DOHH2 (cell line): ENCODE data around the gene LRRC32.

Experiments
- H3F3A ChIP-seq: fragments of 200-600 bp; sonication (generic), shearing (Covaris generic); 2 replicates; pipeline ENCODE4 v1.6.0; 2016; ENCODE audit warnings: antibody characterized with exemption, mild to moderate bottlenecking; ENCODE audit not compliant: control insufficient read depth, insufficient read depth
- H3K27ac ChIP-seq: fragments of 200-600 bp; sonication (generic); 2 replicates; pipeline ENCODE4 v1.5.1; 2014; ENCODE audit warnings: low read depth, mild to moderate bottlenecking, low read length, moderate library complexity
- H3K27me3 ChIP-seq: fragments of 200-600 bp; sonication (generic); 2 replicates; pipeline ENCODE4 v1.6.1; 2014; ENCODE audit warnings: mild to moderate bottlenecking, low read length, mixed read lengths; ENCODE audit not compliant: control insufficient read depth
- H3K36me3 ChIP-seq: fragments of 200-600 bp; sonication (generic); 2 replicates; pipeline ENCODE4 v1.6.1; 2014; ENCODE audit warnings: mild to moderate bottlenecking, low read length, moderate library complexity, mixed read lengths; ENCODE audit not compliant: control insufficient read depth
- H3K4me1 ChIP-seq: fragments of 200-600 bp; sonication (generic); 2 replicates; pipeline ENCODE4 v1.6.1; 2014; ENCODE audit warnings: mild to moderate bottlenecking, low read length, mixed read lengths; ENCODE audit not compliant: control insufficient read depth
- H3K4me2 ChIP-seq: fragments of 200-600 bp; sonication (generic); 2 replicates; pipeline ENCODE4 v1.6.0; 2014; ENCODE audit warnings: mild to moderate bottlenecking, low read length, moderate library complexity
- H3K4me3 ChIP-seq: fragments of 200-600 bp; sonication (generic); 2 replicates; pipeline ENCODE4 v1.5.1; 2014; ENCODE audit warnings: mild to moderate bottlenecking, low read length, mixed read lengths
- H3K79me2 ChIP-seq: fragments of 200-600 bp; sonication (generic); 2 replicates; pipeline ENCODE4 v1.6.1; 2014; ENCODE audit warnings: mild to moderate bottlenecking, low read length, mixed read lengths; ENCODE audit not compliant: control insufficient read depth
- H3K9me2 ChIP-seq: fragments of 200-600 bp; sonication (generic); replicated peaks from 2 replicates; pipeline ENCODE4 v1.6.1; 2014; ENCODE audit warnings: mild to moderate bottlenecking, low read length, mixed read lengths; ENCODE audit not compliant: control insufficient read depth
- H3K9me3 ChIP-seq: fragments of 200-600 bp; sonication (generic); 2 replicates; pipeline ENCODE4 v1.6.1; 2014; ENCODE audit warnings: antibody characterized with exemption, low read length, mixed read lengths; ENCODE audit not compliant: control insufficient read depth, insufficient read depth
- H4K20me1 ChIP-seq: fragments of 200-600 bp; sonication (generic); 2 replicates; pipeline ENCODE4 v1.6.0; 2014; ENCODE audit warnings: low read depth, mild to moderate bottlenecking, antibody characterized with exemption, low read length, moderate library complexity; ENCODE audit not compliant: control insufficient read depth, insufficient read depth
- EZH2phosphoT487 ChIP-seq: fragments of 200-600 bp; sonication (generic); IDR thresholded peaks from 2 replicates; pipeline ENCODE4 v1.6.1; 2017; ENCODE audit warnings: borderline replicate concordance, mild to moderate bottlenecking, antibody characterized with exemption, low read length, moderate library complexity, mixed read lengths
- TF ChIP-seq, protein P1 (sequence below): fragments of 200-600 bp; sonication (generic); IDR thresholded peaks from one replicate; pipeline ENCODE4 v1.5.1; 2014; ENCODE audit warnings: antibody characterized with exemption, mild to moderate bottlenecking, low read depth, low read length; ENCODE audit not compliant: poor library complexity, severe bottlenecking

LRRC32 gene

DNA sequence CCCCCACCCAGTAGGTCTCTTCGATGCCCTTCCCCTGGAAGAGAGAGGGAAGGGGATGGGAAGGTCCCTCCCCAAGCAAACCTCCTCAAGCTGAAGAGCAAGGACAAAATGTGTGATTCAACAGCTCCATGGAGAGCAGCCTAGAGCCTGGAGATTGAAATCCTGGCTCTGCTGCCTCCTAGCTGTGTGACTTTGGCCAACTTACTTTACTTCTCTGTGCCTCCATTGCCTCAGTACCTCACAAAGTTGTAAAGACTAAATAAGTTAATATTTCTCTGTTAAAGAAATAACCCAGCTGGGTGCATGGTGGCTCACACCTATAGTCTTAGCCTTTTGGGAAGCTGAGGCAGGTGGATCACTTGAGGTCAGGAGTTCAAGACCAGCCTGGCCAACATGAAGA, 21.1 kb upstream of the LRRC32 start:
- H3K9me2 ChIP-seq = no peaks in the 10 kb centered on the region
- no peaks in the 10 kb centered on the region for H3K36me3 ChIP-seq
- peaks cover 2% of the 10 kb centered on the region for H3K4me1 ChIP-seq
- TF ChIP-seq EZH2phosphoT487 = no peak
- TF ChIP-seq, protein P1, sequence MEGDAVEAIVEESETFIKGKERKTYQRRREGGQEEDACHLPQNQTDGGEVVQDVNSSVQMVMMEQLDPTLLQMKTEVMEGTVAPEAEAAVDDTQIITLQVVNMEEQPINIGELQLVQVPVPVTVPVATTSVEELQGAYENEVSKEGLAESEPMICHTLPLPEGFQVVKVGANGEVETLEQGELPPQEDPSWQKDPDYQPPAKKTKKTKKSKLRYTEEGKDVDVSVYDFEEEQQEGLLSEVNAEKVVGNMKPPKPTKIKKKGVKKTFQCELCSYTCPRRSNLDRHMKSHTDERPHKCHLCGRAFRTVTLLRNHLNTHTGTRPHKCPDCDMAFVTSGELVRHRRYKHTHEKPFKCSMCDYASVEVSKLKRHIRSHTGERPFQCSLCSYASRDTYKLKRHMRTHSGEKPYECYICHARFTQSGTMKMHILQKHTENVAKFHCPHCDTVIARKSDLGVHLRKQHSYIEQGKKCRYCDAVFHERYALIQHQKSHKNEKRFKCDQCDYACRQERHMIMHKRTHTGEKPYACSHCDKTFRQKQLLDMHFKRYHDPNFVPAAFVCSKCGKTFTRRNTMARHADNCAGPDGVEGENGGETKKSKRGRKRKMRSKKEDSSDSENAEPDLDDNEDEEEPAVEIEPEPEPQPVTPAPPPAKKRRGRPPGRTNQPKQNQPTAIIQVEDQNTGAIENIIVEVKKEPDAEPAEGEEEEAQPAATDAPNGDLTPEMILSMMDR = no peak
- no peaks in the 10 kb centered on the region for H3F3A ChIP-seq
- H3K4me3 ChIP-seq = no peak overlapping the region
- H3K27ac ChIP-seq = no peak overlapping the region
- no peaks in the 10 kb centered on the region for H3K79me2 ChIP-seq
- no peak overlapping the region for H3K4me2 ChIP-seq
- no peaks in the 10 kb centered on the region for H4K20me1 ChIP-seq
- no peaks in the 10 kb centered on the region for H3K9me3 ChIP-seq
- H3K27me3 ChIP-seq = peaks cover 3% of the 10 kb centered on the region; the same call in 1 of the 2 replicates

DNA sequence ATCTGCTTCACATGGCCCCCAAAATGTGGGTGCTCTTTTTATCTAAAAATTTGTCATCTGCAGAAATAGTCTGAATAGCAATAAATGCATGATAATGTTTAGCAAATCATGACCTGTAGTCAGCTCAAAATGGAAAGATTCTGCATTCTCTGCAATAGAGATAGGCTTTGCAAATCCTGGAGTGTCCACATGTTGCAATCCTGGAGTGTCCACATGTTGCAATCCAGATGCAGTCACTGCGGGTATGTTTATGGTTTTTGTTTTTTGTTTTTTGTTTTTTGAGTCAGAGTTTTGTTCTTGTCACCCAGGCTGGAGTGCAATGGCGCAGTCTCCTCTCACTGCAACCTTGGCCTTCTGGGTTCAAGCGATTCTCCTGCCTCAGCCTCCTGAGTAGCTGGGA, 20.2 kb upstream of the LRRC32 start:
- no peak overlapping the region for H3K27ac ChIP-seq
- no peak for TF ChIP-seq EZH2phosphoT487
- TF ChIP-seq, protein P1 = no peak
- no peaks in the 10 kb centered on the region for H3K9me2 ChIP-seq
- no peak overlapping the region for H3K4me2 ChIP-seq
- H3K4me1 ChIP-seq = peaks cover 12% of the 10 kb centered on the region
- no peaks in the 10 kb centered on the region for H3K79me2 ChIP-seq
- no peaks in the 10 kb centered on the region for H3K9me3 ChIP-seq
- peaks cover 3% of the 10 kb centered on the region; the same call in 1 of the 2 replicates for H3K27me3 ChIP-seq
- H3F3A ChIP-seq = no peaks in the 10 kb centered on the region
- no peaks in the 10 kb centered on the region for H4K20me1 ChIP-seq
- H3K36me3 ChIP-seq = no peaks in the 10 kb centered on the region
- H3K4me3 ChIP-seq = no peak overlapping the region

DNA sequence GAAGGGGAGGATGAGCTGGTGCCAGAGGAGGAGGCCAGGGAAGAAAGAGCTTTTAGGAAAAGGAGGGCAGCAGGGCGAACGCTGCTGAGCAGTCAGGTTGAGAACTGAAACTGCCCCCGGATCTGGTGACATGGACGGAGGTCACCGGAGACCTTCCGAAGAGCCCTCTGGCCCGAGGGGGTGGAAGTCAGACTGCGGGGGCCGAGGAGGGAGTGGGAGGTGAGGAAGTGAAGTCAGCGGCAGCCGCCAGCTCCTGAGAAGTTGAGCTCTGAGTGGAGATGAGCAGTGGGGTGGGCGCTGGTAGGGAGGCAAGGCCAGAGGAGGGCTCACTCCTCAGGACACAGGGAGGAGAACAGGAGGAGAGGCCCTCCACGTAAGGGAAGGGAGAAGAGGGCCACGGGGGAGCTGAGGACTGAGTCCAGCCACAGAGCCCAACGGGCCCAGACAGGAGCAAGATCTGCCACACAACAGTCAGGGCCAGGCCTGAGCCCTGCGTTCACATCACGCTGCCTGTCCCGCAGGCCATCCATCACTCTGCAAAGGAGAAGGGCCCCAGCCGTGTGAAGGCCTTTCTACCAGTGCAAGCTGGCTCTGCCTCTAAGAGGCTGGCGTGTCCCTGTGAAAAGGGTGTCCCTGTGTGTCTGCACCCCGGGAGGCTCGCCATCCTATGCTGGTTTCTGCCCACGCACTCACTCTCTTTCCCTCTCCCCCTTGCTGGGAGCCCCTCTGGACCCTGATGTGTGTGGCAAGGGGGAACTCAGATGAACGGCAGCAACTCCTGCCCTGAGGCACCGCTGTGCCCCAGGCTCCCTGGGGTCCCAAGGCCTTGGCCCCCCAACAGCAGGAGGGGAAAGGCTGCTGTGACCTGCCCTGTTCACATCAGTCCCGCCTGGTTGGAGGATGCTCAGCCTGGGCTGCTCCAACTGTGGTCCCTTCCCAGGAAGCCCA, 19.0 kb upstream of the LRRC32 start:
- H3K4me1 ChIP-seq = peaks cover 12% of the 10 kb centered on the region
- no peaks in the 10 kb centered on the region for H3K9me3 ChIP-seq
- no peak overlapping the region for H3K4me2 ChIP-seq
- H3K36me3 ChIP-seq = no peaks in the 10 kb centered on the region
- no peaks in the 10 kb centered on the region for H3F3A ChIP-seq
- H3K27me3 ChIP-seq = peaks cover 3% of the 10 kb centered on the region; the same call in 1 of the 2 replicates
- H3K79me2 ChIP-seq = no peaks in the 10 kb centered on the region
- no peak overlapping the region for H3K27ac ChIP-seq
- H4K20me1 ChIP-seq = no peaks in the 10 kb centered on the region
- H3K4me3 ChIP-seq = no peak overlapping the region
- no peaks in the 10 kb centered on the region for H3K9me2 ChIP-seq
- TF ChIP-seq EZH2phosphoT487 = no peak
- TF ChIP-seq, protein P1 = no peak
